HG03060 (cell line): Measurements from ENCODE around the gene TRABD.
"Not testable (repeated sequence)": the region's sequence is repeated elsewhere in the genome, so short reads cannot be mapped to it uniquely, and the experiment has no call there.

ENCODE experiments used
- ATAC-seq: cut with Tn5 transposase; IDR thresholded peaks from one replicate; pipeline ENCODE4 v1.9.1; 2021; ENCODE audit warnings: low read depth, moderate number of reproducible peaks; ENCODE audit not compliant: unreplicated experiment

The TRABD gene

GRCh38 chr22:50151571-50152537 is 33.9 kb upstream of the TRABD start:
- ATAC-seq, result no peak

- ATAC-seq, result no peak
These were observed 32.5 kb upstream of the TRABD start for GRCh38 chr22:50153056-50153755.

- no peak for ATAC-seq
These were observed 32.0 kb upstream of the TRABD start for GRCh38 chr22:50153756-50154140.

- ATAC-seq, result no peak
These were observed 27.9 kb upstream of the TRABD start for GRCh38 chr22:50157709-50158375.

- no peak for ATAC-seq
These were observed 24.8 kb upstream of the TRABD start for GRCh38 chr22:50160947-50161346.

- ATAC-seq, result no peak
These were observed 24.0 kb upstream of the TRABD start for GRCh38 chr22:50161508-50162390.

GRCh38 chr22:50162391-50162956 is 23.2 kb upstream of the TRABD start:
- no peak for ATAC-seq

GRCh38 chr22:50165436-50166123 is 20.1 kb upstream of the TRABD start:
- ATAC-seq, result no peak

- ATAC-seq, result no peak
These were observed 17.8 kb upstream of the TRABD start for GRCh38 chr22:50167689-50168489.

- ATAC-seq, result not testable (repeated sequence)
These were observed 17.1 kb upstream of the TRABD start for GRCh38 chr22:50168490-50169180.

- no peak for ATAC-seq
These were observed 16.4 kb upstream of the TRABD start for GRCh38 chr22:50169181-50169759.

GRCh38 chr22:50169774-50170341 is 15.9 kb upstream of the TRABD start:
- ATAC-seq, result no peak

- ATAC-seq, result no peak
These were observed 15.0 kb upstream of the TRABD start, which contains the start of gene PANX2 for GRCh38 chr22:50170453-50171318. Gene PANX2 (plus strand): TSS chr22:50170731. CDS start chr22:50170731, 0 bp downstream.

- ATAC-seq, result no peak
These were observed 14.3 kb upstream of the TRABD start for GRCh38 chr22:50171319-50171964.

- ATAC-seq, result no peak
These were observed 13.7 kb upstream of the TRABD start for GRCh38 chr22:50171965-50172421.
